CD14-positive monocyte (primary cell): Measurements from ENCODE around the gene RNU6-8. TPM values are rescaled to one million over a fixed set of nuclear protein-coding genes. Genes with fewer than 3 reads are reported as not detected.

ENCODE experiments used
- DNase-seq, 3 donors: peaks; one replicate each; pipeline ENCODE4 v3.0.0-alpha.2; 2011 to 2022
- H2AFZ ChIP-seq: 2 replicates; pipeline ENCODE4 v1.6.0; 2012; ENCODE audit warnings: mild to moderate bottlenecking, low read depth, low read length, inconsistent platforms; ENCODE audit not compliant: insufficient read depth, poor library complexity, severe bottlenecking
- H3K27ac ChIP-seq, 2 donors: 1 replicate in 1 of 2; 2 replicates in 1 of 2; pipeline ENCODE4 v1.5.1; 2012 to 2013; ENCODE audit warnings: low read length in 2 of 2, control low read depth in 1 of 2, inconsistent platforms in 1 of 2, low read depth in 1 of 2, mild to moderate bottlenecking in 1 of 2
- H3K27me3 ChIP-seq, 2 donors: one replicate each; pipeline versions ENCODE4 v1.6.0 to v1.6.1; 2011 to 2013; ENCODE audit warnings: low read length in 2 of 2; ENCODE audit not compliant: control insufficient read depth in 2 of 2, insufficient read depth in 2 of 2
- H3K36me3 ChIP-seq, 2 donors: replicated peaks in 1 of 2; 1 replicate in 1 of 2; 2 replicates in 1 of 2; pipeline versions ENCODE4 v1.5.1 to v1.6.1; 2012 to 2013; ENCODE audit warnings: low read length in 2 of 2, control low read depth in 1 of 2, inconsistent platforms in 1 of 2, mild to moderate bottlenecking in 1 of 2; ENCODE audit not compliant: insufficient read depth in 2 of 2, control insufficient read depth in 1 of 2
- H3K4me1 ChIP-seq, 2 donors: 1 replicate in 1 of 2; 2 replicates in 1 of 2; pipeline versions ENCODE4 v1.5.1 to v1.6.1; 2012 to 2013; ENCODE audit warnings: low read length in 2 of 2, control low read depth in 1 of 2, inconsistent platforms in 1 of 2, mild to moderate bottlenecking in 1 of 2, moderate library complexity in 1 of 2; ENCODE audit not compliant: insufficient read depth in 2 of 2, control insufficient read depth in 1 of 2
- H3K4me2 ChIP-seq: replicated peaks from 2 replicates; pipeline ENCODE3; 2012; ENCODE audit warnings: low read length, moderate library complexity, mild to moderate bottlenecking; ENCODE audit not compliant: poor library complexity, severe bottlenecking; ENCODE audit errors: extremely low read depth
- H3K4me3 ChIP-seq, 3 experiments: fragments of 200-600 bp in 1 of 3; sonication (generic) in 1 of 3; replicated peaks in 1 of 3; 1 replicate in 2 of 3; 2 replicates in 1 of 3; pipeline ENCODE4 v1.5.1; 2011 to 2013; ENCODE audit warnings: low read length in 3 of 3, mild to moderate bottlenecking in 3 of 3, control low read depth in 2 of 3, low read depth in 2 of 3, inconsistent platforms in 1 of 3, moderate library complexity in 1 of 3
- H3K79me2 ChIP-seq: 2 replicates; pipeline ENCODE4 v1.6.0; 2012; ENCODE audit warnings: mild to moderate bottlenecking, control low read depth, inconsistent platforms, low read length, moderate library complexity; ENCODE audit not compliant: insufficient read depth
- H3K9ac ChIP-seq: 2 replicates; pipeline ENCODE4 v1.6.0; 2017; ENCODE audit warnings: low read length, mild to moderate bottlenecking; ENCODE audit not compliant: insufficient read depth, poor library complexity, severe bottlenecking
- H3K9me3 ChIP-seq, 2 donors: replicated peaks in 1 of 2; 1 replicate in 1 of 2; 2 replicates in 1 of 2; pipeline versions ENCODE4 v1.5.1 to v1.6.1; 2012 to 2013; ENCODE audit warnings: low read length in 2 of 2, control low read depth in 1 of 2; ENCODE audit not compliant: control insufficient read depth in 1 of 2, insufficient read depth in 1 of 2
- H4K20me1 ChIP-seq: 2 replicates; pipeline ENCODE4 v1.6.0; 2012; ENCODE audit warnings: mild to moderate bottlenecking, low read length, control low read depth, moderate library complexity; ENCODE audit not compliant: insufficient read depth
- H3K27ac Mint-ChIP-seq, 7 donors: one replicate each; pipeline ENCODE4 v1.8.0; 2020; ENCODE audit warnings: mild to moderate bottlenecking in 7 of 7, mixed read lengths in 7 of 7, moderate library complexity in 6 of 7, inconsistent platforms in 2 of 7
- H3K27me3 Mint-ChIP-seq, 3 donors: one replicate each; pipeline ENCODE4 v1.8.0; 2021 to 2022; ENCODE audit warnings: low read depth in 3 of 3, mild to moderate bottlenecking in 3 of 3, mixed read lengths in 3 of 3, moderate library complexity in 3 of 3, inconsistent platforms in 1 of 3
- H3K36me3 Mint-ChIP-seq, 2 donors: one replicate each; pipeline ENCODE4 v1.8.0; 2020; ENCODE audit warnings: mixed read lengths in 2 of 2, inconsistent platforms in 1 of 2, mild to moderate bottlenecking in 1 of 2
- H3K4me1 Mint-ChIP-seq: one replicate; pipeline ENCODE4 v1.8.0; 2020; ENCODE audit warnings: mild to moderate bottlenecking, mixed read lengths
- H3K4me3 Mint-ChIP-seq, 2 donors: one replicate each; pipeline ENCODE4 v1.8.0; 2020; ENCODE audit warnings: mild to moderate bottlenecking in 2 of 2, mixed read lengths in 2 of 2, moderate library complexity in 1 of 2
- H3K9me3 Mint-ChIP-seq, 7 donors: one replicate each; pipeline ENCODE4 v1.8.0; 2020 to 2022; ENCODE audit warnings: mixed read lengths in 7 of 7, mild to moderate bottlenecking in 6 of 7, moderate library complexity in 6 of 7, inconsistent platforms in 2 of 7
- CTCF ChIP-seq: fragments of 200-600 bp; IDR thresholded peaks from one replicate; pipeline ENCODE4 v1.8.0; 2022; ENCODE audit warnings: antibody characterized with exemption, mild to moderate bottlenecking
- WGBS: methylation state at CpG from one replicate; pipeline ENCODE4 v1.1.5; 2013; ENCODE audit warnings: missing lambda C conversion rate; ENCODE audit not compliant: insufficient coverage; 5-methylcytosine and 5-hydroxymethylcytosine counted together
- intact Hi-C, 2 donors: fragments of 100-400 bp; cut with micrococcal nuclease; formaldehyde crosslinking; loops; one replicate each; pipeline versions ENCODE4 v1.15.0 to v1.15.1; 2023
- polyA plus RNA-seq, 3 donors: library from polyadenylated mRNA; depleted of rRNA in 1 of 3; unstranded in 2 of 3; stranded (reverse) in 1 of 3; fragments of 300-500 nt in 2 of 3; fragments of >200 nt in 1 of 3; fragmentation: Illumina TruSeq in 2 of 3; gene quantifications; 1 replicate in 2 of 3; 2 replicates in 1 of 3; pipeline ENCODE4 v1.2.3, GENCODE V29; 2012 to 2021

Gene RNU6-8
- polyA plus RNA-seq, 3 donors: not detected

- no peak overlapping the region for H3K27ac ChIP-seq
- WGBS: no CpG with 5 or more reads among the region's 1 CpG
- no peak for TF ChIP-seq CTCF
- no peaks in the 10 kb centered on the region for H3K36me3 ChIP-seq
- no peaks in the 10 kb centered on the region for H3K27me3 ChIP-seq
- Mint-ChIP-seq H3K4me3 (no peak overlapping the region), H3K27ac (no peak overlapping the region), H3K27me3 (peaks cover 0 to 7% (median 2%) of the 10 kb centered on the region in 3 donors), H3K4me1 (peaks cover under 1% of the 10 kb centered on the region), H3K36me3 (no peaks in the 10 kb centered on the region), H3K9me3 (peaks cover 0 to 7% (median 4%) of the 10 kb centered on the region in 7 donors)
- no peak overlapping the region for H2AFZ ChIP-seq
- no peaks in the 10 kb centered on the region for H3K4me1 ChIP-seq
- H3K9ac ChIP-seq: no peak overlapping the region
- H3K79me2 ChIP-seq: no peaks in the 10 kb centered on the region
- no peaks in the 10 kb centered on the region for H4K20me1 ChIP-seq
- H3K4me2 ChIP-seq: no peak overlapping the region
- H3K9me3 ChIP-seq: no peaks in the 10 kb centered on the region
- H3K4me3 ChIP-seq: no peak overlapping the region
- intact Hi-C loops: no loop called here
- no peak for DNase-seq
These were observed 30.2 kb upstream of the RNU6-8 start for GRCh38 chr14:32233260-32233659.

- Mint-ChIP-seq H3K27me3 (peaks cover 0 to 7% (median 2%) of the 10 kb centered on the region in 3 donors), H3K9me3 (peaks cover 0 to 7% (median 2%) of the 10 kb centered on the region in 7 donors), H3K4me1 (peaks cover 2% of the 10 kb centered on the region), H3K27ac (peak overlapping the region in 1 of 7 donors; percentile 66), H3K4me3 (peak overlapping the region in 1 of 2 donors; percentile 8), H3K36me3 (no peaks in the 10 kb centered on the region)
- no peaks in the 10 kb centered on the region for H3K79me2 ChIP-seq
- no peak for TF ChIP-seq CTCF
- no peaks in the 10 kb centered on the region for H3K36me3 ChIP-seq
- no peaks in the 10 kb centered on the region for H3K27me3 ChIP-seq
- no peaks in the 10 kb centered on the region for H3K9me3 ChIP-seq
- no peaks in the 10 kb centered on the region for H4K20me1 ChIP-seq
- H3K9ac ChIP-seq: no peak overlapping the region
- H3K4me1 ChIP-seq: no peaks in the 10 kb centered on the region
- H3K4me2 ChIP-seq: no peak overlapping the region
- no peak overlapping the region for H3K27ac ChIP-seq
- no peak overlapping the region for H2AFZ ChIP-seq
- 100% methylated on average over 1 of the region's 1 CpG for WGBS
- intact Hi-C loops: no loop called here
- no peak overlapping the region for H3K4me3 ChIP-seq
- DNase-seq: no peak
These were observed 29.4 kb upstream of the RNU6-8 start for GRCh38 chr14:32232481-32232880.
